CD4-positive, alpha-beta T cell treated with Interleukin-12 subunit alpha and Interleukin-12 subunit beta, for 1 hour (primary cell): Measurements from ENCODE around the gene GLIS1.
"Not testable (repeated sequence)": the region's sequence is repeated elsewhere in the genome, so short reads cannot be mapped to it uniquely, and the experiment has no call there.

Experiments
- DNase-seq: peaks from one replicate; pipeline ENCODE4 v3.0.0-alpha.2; 2020

The GLIS1 gene

GRCh38 chr1:53557830-53558738 lies 180.9 kb downstream of the GLIS1 start:
- no peak for DNase-seq

- no peak for DNase-seq
These were observed 181.6 kb downstream of the GLIS1 start for GRCh38 chr1:53557369-53557768.

- no peak for DNase-seq
These were observed 182.2 kb downstream of the GLIS1 start for GRCh38 chr1:53556657-53557227.

GRCh38 chr1:53555620-53556326 lies 183.2 kb downstream of the GLIS1 start:
- not testable (repeated sequence) for DNase-seq

GRCh38 chr1:53554592-53555305 lies 184.2 kb downstream of the GLIS1 start:
- DNase-seq, result no peak

- no peak for DNase-seq
These were observed 185.0 kb downstream of the GLIS1 start for GRCh38 chr1:53553734-53554509.

GRCh38 chr1:53552981-53553733 lies 185.8 kb downstream of the GLIS1 start:
- no peak for DNase-seq

GRCh38 chr1:53552146-53552861 lies 186.7 kb downstream of the GLIS1 start:
- DNase-seq, result no peak

- DNase-seq, result no peak
These were observed 187.5 kb downstream of the GLIS1 start for GRCh38 chr1:53551428-53551995.

- no peak for DNase-seq
These were observed 188.7 kb downstream of the GLIS1 start for GRCh38 chr1:53550201-53550741.

- no peak for DNase-seq
These were observed 189.2 kb downstream of the GLIS1 start for GRCh38 chr1:53549781-53550180.

- DNase-seq, result no peak
These were observed 189.7 kb downstream of the GLIS1 start for GRCh38 chr1:53549287-53549686.

GRCh38 chr1:53548031-53548491 lies 190.9 kb downstream of the GLIS1 start:
- DNase-seq, result no peak

GRCh38 chr1:53547231-53547790 lies 191.7 kb downstream of the GLIS1 start:
- no peak for DNase-seq

GRCh38 chr1:53546409-53547155 lies 192.4 kb downstream of the GLIS1 start:
- DNase-seq, result no peak

GRCh38 chr1:53545663-53546408 lies 193.1 kb downstream of the GLIS1 start:
- DNase-seq, result no peak

- no peak for DNase-seq
These were observed 194.0 kb downstream of the GLIS1 start for GRCh38 chr1:53544728-53545515.
